AG04449 (cell line): Measurements from ENCODE around the gene ATE1.
"Not testable (repeated sequence)": the region's sequence is repeated elsewhere in the genome, so short reads cannot be mapped to it uniquely, and the experiment has no call there.

Experiments used
- CTCF ChIA-PET: fragments of 350-600 bp; formaldehyde crosslinking; extraction: SDS; loops from one replicate; lab custom pipeline; 2021; ENCODE audit warnings: antibody characterized with exemption; lab: Yijun Ruan, JAX
- POLR2A ChIA-PET: fragments of 400-600, 350-600 bp; formaldehyde crosslinking; extraction: SDS; loops from one replicate; lab custom pipeline; 2020; ENCODE audit warnings: antibody characterized with exemption, inconsistent platforms; lab: Yijun Ruan, JAX
- DNase-seq: peaks from one replicate; pipeline ENCODE4 v3.0.0-alpha.2; 2010; ENCODE audit warnings: low read depth, low spot score
- H3K4me3 ChIP-seq: 2 replicates; pipeline ENCODE4 v1.5.1; 2011; ENCODE audit warnings: low read depth, mild to moderate bottlenecking, control low read depth, low read length
- TF ChIP-seq, protein P1 (sequence below): IDR thresholded peaks from one replicate; pipeline ENCODE4 v1.5.1; 2011; ENCODE audit warnings: mild to moderate bottlenecking, moderate library complexity, low read length, control low read depth, inconsistent platforms; ENCODE audit not compliant: insufficient read depth; ENCODE audit errors: missing control alignments

ATE1 gene

DNA sequence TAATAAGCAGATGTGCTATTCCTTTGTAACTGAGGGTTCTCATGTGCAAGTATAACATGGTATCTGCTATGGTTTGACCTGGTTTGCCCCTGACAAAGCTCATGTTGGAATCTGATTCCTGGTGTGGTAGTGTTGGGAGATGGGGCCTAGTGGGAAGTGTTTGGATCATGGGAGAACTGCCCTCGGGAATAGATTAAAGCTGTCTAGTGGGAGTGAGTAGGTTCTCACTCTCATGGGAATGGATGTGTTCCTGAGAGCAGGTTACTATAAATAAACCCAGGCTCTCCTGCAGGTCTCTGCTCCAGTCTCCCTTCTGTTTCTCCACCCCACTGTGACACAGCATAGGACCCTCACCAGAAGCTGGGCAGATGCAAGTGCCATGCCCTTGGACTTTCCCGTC, 97.7 kb downstream of the ATE1 start:
- no peak for DNase-seq
- TF ChIP-seq, protein P1, sequence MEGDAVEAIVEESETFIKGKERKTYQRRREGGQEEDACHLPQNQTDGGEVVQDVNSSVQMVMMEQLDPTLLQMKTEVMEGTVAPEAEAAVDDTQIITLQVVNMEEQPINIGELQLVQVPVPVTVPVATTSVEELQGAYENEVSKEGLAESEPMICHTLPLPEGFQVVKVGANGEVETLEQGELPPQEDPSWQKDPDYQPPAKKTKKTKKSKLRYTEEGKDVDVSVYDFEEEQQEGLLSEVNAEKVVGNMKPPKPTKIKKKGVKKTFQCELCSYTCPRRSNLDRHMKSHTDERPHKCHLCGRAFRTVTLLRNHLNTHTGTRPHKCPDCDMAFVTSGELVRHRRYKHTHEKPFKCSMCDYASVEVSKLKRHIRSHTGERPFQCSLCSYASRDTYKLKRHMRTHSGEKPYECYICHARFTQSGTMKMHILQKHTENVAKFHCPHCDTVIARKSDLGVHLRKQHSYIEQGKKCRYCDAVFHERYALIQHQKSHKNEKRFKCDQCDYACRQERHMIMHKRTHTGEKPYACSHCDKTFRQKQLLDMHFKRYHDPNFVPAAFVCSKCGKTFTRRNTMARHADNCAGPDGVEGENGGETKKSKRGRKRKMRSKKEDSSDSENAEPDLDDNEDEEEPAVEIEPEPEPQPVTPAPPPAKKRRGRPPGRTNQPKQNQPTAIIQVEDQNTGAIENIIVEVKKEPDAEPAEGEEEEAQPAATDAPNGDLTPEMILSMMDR = no peak
- H3K4me3 ChIP-seq = no peak overlapping the region
- ChIA-PET POLR2A (no interaction called here), CTCF (interaction anchor here (1.0 kb wide), 1 partner anchor 16 kb away, joined by 3 read pairs; no protein-coding TSS in a partner anchor)

DNA sequence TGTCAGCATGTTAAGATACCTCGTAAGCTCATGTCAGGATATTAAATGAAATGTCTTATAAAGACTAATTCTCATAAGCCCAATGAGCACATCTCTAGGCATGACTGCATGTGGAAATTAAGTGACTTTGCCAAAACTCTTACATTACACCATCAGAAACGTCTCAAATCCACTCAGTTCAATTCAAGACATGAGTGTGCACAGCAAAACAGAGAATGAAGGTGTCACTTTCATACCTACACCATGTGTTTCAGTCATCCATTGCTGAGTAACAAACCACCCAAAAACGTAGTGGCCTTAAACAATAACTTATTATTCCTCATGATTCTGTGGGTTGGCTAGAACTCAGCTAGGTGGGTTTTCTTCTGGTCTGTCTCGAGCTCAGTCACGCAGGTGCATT, 99.8 kb downstream of the ATE1 start:
- ChIA-PET POLR2A (no interaction called here), CTCF (no interaction called here)
- no peak for DNase-seq
- no peak overlapping the region for H3K4me3 ChIP-seq
- TF ChIP-seq, protein P1 = no peak

DNA sequence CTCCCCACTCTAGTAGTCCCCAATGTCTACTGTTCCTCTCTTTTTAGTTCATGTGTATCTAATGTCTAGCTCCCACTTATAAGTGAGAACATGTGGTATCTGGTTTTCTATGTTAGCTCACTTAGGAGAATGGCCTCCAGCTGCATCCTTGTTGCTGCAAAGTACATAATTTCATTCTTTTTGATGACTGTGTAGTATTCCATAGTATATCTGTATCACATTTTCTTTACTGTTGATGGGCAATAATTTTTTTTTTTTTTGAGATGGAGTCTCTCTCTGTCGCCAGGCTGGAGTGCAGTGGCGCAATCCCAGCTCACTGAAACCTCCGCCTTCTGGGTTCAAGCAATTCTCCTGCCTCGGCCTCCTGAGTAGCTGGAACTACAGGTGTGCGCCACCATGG, 101.1 kb downstream of the ATE1 start:
- H3K4me3 ChIP-seq, POLR2A ChIA-PET, DNase-seq: not testable (repeated sequence)
- CTCF ChIA-PET = interaction anchor here (1.0 to 1.3 kb wide), 4 partner anchors 8 to 60 kb away, joined by 3 to 4 read pairs (median 3); no protein-coding TSS in a partner anchor

DNA sequence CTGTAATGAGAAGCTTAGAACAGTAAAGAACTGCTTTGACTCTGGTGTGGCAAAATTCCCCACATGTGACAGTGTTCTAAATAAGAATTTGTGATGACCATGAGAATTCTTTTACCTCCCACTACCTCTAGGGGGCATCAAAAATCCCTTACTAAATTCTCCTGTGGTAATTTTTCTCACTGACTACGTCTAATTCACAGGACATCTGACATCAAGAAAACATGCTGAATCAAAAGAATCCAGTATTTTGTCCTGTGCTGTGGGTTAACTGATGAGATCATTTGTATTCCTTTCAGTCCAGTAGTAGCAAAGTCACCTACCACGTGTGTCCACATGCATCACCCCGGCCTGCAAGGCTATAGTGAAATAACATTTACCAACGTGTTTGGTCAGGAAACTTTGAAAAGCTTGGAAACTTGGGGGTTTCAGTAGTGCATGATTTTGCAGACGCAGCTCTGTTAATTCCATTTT, 103.8 kb downstream of the ATE1 start:
- DNase-seq = no peak

DNA sequence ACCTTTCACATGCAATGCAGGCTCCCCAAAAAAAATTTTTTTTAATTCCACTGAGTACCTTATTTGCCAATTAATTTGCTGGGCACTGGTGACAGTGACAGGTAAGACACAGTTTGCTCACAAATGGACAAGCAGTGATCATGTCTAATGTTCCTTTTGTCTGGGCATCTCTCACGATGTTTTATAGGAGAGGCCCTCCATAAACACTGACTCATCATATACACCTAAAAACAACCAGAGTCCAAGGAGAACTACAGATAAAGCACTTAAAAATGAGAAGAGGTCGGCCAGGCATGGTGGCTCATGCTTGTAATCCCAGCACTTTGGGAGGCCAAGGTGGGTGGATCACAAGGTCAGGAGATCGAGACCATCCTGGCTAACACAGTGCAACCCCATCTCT, 105.1 kb downstream of the ATE1 start:
- ChIA-PET CTCF (interaction anchor here (1.0 to 4.8 kb wide), 9 partner anchors 8 to 41 kb away, joined by 3 to 64 read pairs (median 17); no protein-coding TSS in a partner anchor), POLR2A (no interaction called here)
- TF ChIP-seq, protein P1 = no peak
- DNase-seq = no peak
- H3K4me3 ChIP-seq = no peak overlapping the region

More for the DNA sequence above, 103.8 kb downstream of the ATE1 start:
- no peak overlapping the region for H3K4me3 ChIP-seq
- CTCF ChIA-PET = interaction anchor here (0.7 to 4.8 kb wide), 27 partner anchors 9 to 875 kb away, joined by 3 to 64 read pairs (median 5); no protein-coding TSS in a partner anchor
- TF ChIP-seq, protein P1 = peak; percentile 42
- POLR2A ChIA-PET = no interaction called here

DNA sequence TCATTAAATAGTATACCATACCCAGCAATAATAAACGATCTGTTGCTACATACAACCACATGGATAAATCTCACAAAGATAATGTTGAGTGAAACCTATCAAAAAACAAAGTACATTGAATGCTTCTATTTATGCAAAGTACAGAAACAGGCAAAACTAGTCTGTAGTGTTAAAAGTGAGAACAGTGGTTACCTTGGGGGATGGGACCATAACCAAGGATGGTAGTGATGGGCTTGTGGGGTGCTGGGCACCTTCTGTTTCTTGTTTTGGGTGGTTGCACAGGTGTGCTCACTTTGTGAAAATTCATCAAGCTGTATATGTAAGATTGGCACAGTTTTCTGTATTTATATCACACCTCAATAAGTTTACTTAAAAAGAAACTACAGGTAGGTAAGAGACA, 105.7 kb downstream of the ATE1 start:
- ChIA-PET CTCF (interaction anchor here (1.0 to 4.8 kb wide), 4 partner anchors 13 to 34 kb away, joined by 3 to 64 read pairs (median 17); no protein-coding TSS in a partner anchor), POLR2A (no interaction called here)
- TF ChIP-seq, protein P1 = no peak
- no peak overlapping the region for H3K4me3 ChIP-seq
- DNase-seq = no peak

DNA sequence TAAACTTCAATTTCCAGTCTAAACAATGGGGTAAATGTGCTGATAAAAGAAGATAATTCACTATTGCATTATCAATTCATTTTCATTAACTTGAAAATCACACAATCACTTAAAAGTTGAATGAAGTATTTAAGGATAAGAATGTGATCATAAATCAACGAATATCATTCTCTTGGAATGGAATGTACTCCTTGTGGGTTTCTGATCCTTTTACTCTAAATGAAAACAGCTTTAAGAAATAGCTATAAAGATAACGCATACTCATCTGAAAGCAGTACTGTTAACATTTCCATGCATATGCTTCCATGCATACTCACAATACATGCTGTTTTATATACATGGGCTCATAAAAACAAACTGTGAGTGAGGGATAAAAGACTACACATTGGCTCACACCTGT, 108.8 kb downstream of the ATE1 start:
- POLR2A ChIA-PET = no interaction called here

More for the DNA sequence above, 108.8 kb downstream of the ATE1 start:
- TF ChIP-seq, protein P1 = no peak
- DNase-seq = no peak
- CTCF ChIA-PET = interaction anchor here (1.1 to 1.4 kb wide), 2 partner anchors 8 to 86 kb away, joined by 3 read pairs; no protein-coding TSS in a partner anchor
- H3K4me3 ChIP-seq = no peak overlapping the region
